ENCODE results near the gene COA5.

The COA5 gene

DNA sequence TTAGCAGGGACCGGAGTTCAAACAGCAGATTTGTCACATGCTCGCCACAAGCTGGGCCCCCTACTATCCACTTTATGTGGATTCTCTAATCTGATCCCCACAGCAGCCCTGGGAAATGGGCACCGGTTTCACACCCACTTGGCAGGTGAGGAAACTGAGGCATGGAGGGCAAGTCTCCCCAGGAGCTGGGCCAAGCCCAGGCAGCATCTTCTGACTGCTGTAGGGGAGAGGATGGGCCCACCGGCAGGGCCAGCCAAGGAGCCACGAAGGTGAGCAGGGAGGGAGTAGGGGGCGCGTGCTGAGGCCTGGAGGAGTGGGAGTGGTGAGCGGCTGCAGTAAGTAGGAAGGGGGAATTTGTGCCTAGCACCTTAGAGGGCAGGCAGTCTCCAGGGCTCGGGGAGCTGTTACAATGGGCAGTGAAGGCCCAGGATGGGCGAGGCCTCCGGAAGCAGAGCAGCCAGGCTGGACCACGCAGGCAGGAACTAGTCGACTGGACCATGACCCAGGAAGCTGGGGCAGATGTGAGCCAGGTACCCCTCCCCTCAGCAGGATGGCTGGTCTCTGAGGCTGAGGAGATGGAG, 37.1 kb downstream of the COA5 start:
- no peak for DNase-seq

DNA sequence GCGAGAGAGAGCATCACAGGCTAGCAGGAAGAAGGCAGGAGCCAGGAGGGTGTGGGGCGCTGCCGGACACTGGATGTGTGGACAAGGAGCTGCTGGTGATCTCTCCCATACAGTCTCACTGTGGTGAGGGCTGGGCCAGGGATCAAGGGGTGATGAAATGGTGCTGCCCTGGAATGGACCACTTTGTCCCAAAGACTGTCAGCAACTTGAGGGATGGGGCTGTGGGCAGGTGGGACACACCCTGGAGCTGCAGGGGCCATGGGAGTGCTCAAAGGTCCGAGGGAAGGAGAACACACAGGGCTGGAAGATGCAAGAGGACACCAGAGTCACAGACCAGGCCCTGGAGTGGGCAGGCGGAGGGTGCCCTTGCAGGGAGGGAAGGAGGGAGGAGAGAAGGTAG, 38.0 kb downstream of the COA5 start:
- no peak for DNase-seq

DNA sequence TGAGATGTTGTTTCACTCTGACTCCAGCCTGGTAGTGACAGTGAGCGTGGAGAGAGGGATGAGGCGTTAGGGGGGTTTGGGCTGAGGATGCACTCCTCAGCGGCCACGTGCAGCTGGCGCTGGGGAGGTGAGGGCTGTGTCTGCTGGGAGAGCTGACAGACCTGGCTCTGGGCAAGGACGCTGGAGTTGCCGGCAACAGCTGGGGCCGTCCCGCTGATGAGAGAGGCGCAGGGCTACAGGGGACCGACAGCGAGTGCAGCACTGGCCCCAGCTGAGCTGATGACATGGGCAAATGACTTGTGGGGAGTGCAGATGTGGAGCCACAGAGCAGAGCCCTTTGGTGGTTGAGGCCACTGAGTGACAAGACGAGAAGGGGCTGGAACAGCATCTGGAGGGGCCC, 38.4 kb downstream of the COA5 start:
- DNase-seq: no peak

DNA sequence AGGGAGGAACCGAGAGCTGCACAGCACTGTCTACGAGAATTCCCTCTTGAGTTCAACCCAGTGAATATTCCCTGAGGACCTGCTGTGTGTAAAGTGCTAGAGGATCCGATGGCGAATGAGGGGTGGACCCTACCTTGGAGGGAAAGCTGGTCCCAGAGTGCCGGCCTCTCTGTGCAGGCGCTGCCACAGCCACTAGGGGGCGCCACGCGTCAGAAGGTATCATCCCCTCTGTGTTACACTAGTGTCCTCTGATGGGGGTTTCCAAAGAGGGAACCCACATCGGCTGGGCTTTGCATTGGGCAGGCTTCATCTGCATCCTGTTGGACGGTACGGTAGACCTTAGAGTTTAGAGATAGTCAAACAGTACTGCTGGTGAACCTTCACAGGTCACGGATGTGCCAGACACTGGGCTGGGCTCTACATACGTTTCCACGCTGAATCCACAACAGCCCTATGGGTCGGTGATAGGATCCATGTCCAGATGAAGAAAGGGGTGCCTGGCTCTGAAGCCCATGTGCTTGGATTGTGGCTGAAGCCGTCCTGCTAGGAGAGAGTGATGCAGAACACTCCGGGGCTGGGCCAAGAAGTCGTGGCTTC, 39.0 kb downstream of the COA5 start:
- no peak for DNase-seq

DNA sequence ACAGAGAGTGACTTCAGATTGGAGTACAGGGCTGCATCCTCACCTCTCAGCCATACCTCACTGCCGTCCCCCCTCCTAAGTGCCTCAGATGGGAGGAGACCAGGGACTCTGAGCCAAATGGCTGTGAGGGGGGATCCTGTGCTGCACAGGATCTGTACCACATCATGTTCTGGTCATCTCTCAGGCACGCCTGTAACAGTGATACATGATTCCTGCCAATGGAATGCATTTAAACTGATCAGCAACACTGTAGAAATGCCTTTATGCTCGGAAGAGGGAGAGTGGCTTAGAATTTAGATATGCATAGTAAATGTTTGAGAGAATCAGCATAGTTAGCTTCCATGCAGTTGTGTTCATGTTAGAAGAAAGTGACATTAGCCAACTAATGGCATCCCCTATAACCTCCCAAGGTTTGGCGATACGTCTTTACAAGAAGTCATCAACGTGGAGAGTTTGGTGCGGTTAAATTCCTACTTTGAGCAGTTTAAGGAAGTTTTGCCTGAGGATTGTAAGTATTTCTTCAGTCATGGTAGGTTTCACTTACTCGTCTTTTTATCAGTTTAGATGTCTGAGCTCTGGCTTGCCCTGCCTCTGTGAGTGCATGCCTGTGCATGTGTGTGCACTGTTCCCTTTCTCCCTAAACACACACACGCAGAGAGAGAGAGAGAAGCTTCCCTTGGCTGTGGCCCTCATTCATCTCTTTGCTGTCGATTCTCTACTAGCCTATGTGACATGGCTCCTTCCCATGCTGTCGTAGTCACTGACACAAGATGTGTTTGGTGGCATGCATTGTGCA, 40.0 kb downstream of the COA5 start:
- no peak for DNase-seq

DNA sequence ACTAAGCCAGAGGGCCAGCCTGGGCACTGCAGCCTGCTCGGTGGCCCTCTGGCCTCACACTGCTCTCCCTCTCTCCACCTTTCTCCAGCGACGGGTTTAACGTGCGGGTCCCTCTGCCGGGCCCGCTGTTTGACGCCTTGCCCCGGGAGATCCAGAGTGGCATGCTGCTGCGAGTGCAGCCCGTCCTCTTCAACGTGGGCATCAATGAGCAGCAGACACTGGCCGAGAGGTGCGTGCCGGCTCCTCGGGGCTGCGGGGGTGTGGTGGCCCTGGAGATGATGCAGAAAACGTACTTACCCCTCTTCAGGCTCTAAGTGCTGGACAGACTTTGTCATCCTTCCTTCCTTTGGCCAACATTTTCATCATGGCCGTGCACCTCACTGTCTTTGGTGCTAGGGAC, 42.4 kb downstream of the COA5 start:
- no peak for DNase-seq

DNA sequence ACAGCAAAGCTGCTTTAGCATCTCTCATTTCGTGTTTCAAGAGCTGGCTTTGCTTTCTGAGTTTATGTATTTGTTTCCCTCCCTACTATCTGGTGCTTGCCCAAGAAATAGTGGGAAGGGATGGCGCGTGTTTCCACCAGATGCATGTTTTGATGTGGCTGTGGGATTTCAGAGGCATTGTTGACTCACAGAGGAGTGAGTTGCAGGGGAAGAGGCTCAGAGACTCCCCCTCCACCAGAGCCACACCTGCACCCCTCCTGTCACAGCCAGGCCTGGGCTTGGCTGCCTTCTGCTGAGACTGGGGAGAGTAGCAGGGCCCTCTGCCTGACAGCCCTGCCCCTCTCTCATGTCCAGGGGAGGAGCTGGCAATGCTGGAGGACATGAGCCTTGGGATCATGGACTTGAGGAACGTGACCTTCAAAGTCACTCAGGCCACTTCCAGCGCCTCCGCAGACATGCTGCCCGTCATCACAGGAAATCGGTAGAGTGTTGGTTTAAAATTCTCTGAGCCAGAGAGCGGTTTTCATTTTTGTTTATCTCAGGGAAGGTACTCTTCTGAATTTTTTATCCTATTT, 42.9 kb downstream of the COA5 start:
- no peak for DNase-seq

DNA sequence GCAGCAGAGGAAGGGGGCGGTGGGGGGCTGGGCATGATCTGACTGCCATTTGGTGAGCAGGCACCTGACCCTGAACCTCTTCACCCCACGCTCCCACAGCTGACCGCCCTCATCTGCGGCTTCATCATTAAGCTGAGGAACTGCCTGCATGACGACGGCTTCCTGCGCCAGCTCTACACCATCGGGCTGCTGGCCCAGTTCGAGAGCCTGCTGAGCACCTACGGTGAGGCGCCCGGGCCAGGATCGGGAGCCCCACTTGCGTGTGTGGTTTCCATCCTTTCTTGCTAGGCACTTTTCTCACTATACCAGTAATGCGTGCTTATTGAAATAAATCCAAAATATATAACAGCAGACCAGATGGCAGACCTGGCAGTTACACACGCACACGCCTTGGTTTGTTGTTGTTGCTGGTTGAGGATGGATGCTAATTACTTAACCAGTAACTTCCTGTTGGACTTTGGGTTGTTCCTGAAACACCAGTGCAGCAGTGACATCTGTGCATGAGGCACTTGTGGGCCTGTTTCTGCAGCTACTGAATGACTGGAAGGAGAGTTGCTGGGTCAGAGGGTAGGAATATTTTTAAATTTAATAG, 43.7 kb downstream of the COA5 start:
- DNase-seq: no peak

DNA sequence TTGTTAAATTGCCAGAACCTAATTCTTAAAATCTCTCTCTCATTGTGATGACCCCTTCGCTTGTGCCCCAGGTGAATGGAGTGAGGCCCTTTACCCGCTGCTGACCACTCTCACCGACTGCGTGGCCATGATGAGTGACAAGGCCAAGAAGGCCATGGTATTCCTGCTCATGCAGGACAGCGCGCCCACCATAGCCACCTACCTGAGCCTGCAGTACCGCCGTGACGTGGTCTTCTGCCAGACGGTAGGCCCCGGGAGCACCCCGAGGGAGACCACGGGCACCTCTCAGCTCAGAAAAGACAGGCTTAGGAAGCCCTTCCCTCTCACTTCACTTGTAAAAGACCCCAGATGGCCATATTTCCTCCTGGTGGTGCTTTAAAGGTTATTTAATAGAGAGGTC, 44.9 kb downstream of the COA5 start:
- DNase-seq: no peak

DNA sequence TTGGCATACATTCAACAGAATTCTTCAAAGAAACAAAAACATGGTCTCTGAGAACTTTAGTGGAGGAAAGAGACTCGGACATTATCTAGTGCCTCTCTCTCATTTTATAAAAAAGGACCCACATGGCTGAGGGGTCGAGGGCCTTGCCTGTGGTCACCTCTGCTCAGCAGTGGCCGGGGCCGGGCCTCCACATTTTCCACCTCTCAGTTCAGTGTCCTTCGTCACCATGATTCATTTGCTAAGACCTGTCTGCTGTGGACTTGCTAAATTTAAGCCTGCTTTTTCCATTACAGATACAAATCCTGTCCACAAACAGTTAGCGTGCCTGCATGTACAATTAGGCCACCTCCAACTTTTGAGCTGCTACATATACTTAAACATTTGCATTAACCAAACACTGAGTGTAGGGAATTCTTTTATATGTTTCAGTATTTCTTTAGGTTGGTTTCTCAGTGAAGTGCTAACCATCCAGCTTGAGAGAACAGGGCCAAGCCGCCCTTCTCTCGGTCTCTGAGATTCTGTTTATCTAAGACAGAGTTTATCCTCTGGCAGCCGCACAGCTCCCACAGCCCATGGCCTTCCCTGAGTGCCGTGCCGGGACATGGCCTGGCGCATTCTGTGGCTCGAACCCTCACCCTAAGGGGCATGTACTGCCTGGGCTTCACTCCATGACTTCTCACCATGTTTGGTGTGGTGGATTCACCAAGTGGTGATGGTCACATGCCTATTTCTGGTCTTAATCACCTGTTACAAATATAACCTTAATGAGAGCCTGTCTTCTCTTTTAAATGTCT, 46.2 kb downstream of the COA5 start:
- DNase-seq: no peak

DNA sequence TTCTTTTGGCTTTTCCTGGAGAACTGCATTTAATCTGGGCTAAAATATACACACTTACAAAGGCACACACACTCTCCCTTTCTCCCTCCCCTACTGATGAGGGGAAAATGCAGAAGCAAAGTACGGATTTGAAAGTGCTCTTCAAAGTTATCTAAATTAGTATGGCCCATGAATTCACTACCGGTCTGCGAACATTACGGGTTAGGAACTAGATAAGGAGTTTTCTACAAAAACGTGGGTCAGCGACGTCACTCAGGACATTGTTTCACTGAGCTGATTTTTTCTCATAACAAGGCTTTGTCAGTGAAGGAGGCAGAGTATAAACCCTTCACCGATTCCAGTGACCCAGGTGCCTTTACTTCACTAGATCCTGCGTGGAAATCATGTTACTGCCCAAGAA, 47.3 kb downstream of the COA5 start:
- DNase-seq: no peak

DNA sequence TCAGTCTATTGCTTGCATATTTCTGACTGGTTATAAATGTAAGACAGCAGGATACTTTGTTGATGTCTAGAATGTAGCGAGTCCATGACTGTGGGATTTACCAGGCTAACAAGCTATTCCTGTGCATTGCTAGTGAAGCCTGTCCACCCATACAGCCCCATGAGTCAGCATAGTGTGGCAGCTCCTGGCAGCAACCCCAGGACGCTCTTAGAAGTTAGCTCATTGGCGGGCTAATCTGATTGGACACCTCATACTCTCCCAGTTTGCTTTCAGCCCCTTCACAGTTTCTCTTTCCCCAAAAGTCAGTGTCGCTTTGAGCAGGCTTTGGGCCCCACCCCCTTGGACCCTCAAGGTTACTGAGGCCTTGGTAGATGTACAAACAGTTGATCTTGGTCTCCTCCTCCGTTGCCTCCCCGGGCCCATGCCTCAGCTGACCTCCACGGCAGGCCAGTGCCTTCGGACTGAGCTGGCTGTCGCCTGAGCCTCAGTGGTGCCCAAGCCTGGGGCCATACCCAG, 48.0 kb downstream of the COA5 start:
- DNase-seq: no peak

DNA sequence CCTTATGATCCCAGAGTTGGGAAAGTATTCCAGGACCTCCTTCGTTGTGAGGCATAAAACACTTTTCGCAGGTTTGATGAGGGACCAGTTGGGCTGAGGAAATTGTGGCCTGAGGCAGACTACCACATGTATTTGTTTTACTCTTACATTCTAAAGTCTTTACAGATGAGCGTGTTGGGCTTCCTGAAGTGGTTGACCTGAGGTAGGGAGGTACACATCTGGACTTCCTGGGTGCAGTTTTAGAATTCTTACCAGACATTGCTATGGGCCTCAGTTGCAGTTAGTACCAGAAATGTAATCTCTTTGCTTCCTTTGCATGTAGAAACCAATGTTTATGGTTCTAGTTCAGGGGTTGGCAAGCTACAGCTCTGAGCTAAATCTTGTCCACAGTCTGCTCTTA, 48.7 kb downstream of the COA5 start:
- DNase-seq: no peak

DNA sequence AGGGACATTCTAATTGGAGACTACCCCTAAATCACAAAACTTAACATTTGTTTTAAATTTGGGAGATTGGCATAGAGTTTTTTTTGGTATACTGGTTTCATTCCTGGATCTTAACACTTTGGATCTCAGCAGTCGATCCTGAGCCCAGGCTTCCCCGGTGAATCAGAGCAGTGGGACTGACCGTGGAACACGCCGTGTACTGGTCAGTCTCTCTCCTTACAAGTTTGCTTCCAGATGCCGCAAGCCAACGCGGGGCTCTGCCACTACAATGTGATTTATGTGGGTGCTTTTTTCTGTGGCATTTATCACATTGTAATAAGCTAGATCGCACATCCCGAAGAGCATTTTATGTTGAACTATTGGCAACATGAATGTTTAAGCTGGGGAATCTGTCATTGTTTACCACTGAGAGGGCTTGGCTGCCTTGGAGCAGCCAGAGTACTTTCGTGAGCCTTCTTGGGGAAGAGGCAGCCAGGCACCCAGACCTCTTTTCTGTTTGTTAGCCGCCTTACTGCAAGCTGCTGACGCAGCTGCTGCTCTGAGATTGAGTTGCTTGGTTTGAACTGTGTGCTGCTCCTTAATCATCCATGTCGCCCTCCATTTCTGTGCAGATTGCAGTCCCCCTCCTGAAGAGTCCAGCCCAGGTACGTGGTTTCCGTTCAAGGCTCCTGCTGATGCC, 49.3 kb downstream of the COA5 start:
- no peak for DNase-seq

DNA sequence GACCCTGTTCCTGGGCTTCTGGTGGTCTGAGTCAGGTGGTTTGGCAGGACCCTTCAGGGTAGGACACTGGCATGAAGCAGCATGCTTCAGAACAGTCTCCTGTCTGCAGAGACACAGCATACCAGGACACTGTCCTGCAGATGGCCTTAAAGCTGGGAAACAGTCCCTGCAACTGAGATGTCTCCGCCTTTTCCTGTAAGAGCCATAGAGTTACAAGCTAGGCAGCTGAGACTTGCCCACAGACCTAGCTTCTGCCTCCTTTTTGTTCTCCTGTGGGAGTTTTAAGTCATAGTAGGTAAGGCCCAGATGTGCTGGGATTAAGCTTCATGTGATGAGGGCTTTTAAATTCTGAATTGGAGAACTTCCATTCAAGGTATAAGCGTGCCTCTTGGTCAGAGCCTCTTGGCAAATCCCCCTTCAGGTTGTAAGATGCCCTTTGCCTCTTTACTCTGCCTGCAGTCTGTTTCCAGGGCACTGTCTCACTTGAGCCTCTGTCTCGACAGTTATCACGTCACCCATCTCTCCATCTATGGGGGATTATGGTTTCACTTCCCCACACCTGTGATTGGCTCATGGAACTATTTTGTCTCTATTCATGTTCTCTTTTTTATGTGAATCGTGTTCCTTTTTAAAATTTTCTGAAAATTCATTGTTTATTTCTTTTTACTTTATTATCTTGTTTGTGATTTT, 51.8 kb downstream of the COA5 start:
- DNase-seq: no peak

DNA sequence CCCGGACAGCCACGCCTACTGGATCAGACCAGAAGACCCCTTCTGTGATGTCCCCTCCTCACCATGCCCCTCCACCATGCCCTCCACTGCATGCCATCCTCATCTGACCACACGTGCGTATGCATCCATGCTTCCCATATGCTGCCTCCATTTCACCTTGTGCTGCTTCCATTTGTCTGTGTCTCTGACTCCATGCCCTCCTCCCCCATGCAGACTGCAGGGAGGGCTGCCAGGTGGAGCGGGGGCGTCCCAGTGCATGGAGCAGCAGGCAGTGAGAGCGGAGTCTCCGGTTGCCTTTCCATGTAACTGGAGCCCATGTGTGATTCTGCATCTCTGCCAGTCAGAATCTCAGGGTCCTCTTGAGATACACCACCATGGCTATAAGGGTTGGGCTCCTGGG, 52.6 kb downstream of the COA5 start:
- no peak for DNase-seq

DNA sequence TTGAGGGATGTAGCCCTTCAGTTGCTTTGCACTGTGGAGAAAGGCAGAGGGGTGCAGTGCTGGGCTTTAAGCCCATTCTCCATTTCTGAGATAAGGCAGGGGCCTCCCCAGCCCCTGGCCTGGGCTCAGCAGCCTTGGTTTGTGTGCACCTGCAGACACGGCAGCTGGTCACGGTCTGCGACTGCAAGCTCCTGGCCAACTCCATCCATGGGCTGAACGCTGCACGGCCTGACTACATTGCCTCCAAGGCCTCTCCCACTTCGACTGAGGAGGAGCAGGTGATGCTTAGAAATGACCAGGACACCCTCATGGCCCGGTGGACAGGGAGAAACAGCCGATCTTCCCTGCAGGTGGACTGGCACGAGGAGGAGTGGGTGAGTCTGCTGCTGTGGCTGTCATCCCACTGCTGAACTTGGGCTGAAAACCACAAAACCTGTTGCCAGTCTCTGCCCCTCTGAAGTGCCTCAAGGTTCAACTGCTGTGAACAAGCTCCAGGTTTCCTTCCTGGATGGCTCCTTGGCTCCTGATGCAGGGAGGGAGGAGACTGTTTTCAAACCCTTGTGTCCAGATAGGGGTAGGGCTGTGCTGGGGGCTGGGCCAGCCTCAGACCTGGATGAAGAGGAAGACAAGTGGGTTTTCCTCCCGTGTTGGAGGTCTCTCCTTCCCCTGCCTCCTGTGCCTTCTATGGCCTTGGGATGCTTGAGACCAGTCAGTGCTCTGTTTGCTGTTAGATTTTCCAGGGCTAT, 54.0 kb downstream of the COA5 start:
- DNase-seq: no peak

DNA sequence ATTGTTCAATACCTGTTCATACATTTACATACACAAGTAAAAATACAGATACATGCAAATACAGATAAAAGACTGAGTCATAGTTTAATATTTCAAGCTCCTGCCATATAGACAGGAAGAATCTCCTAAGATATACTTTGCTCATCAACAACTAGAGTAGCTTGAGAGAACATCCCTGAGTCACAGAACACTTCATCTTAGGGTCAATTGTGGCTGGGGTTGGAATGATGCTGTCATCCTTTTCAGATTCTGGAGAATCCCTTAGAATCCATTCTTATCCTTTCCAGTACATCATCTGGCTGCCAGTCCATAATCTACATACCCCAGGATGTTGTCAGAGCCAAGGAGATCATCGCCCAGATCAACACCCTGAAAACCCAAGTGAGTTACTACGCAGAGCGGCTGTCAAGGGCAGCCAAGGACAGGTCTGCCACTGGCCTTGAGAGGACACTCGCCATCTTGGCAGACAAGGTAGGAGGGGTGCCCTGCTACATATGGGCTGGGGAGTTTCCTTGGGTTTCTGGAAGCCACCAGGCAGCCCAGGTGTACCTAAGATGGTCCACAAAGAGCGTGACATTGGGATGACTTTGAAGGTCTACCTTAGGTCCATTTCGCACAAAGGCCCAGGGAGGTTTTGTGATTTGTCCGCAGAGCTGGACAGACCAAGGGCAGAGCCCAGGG, 55.7 kb downstream of the COA5 start:
- no peak for DNase-seq

DNA sequence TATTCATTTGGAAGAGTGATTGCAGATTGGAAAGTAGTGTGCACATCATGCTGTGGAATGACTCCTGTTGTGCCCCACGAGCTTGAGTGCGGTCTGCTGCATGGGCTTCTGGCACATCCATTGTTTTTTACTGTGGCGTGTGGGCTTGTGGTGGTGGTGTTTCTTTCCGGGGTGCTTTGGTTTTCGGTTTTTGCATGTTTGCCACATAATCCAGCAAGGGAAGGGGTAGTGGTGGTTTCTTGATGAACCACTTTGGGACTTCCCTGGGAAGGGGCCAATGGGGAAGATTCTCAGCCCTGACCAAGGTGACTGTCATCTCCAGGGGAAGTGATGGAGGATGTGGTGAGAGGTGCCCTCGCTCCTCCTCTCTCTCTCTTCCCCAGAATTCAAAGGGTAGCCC, 57.0 kb downstream of the COA5 start:
- no peak for DNase-seq

DNA sequence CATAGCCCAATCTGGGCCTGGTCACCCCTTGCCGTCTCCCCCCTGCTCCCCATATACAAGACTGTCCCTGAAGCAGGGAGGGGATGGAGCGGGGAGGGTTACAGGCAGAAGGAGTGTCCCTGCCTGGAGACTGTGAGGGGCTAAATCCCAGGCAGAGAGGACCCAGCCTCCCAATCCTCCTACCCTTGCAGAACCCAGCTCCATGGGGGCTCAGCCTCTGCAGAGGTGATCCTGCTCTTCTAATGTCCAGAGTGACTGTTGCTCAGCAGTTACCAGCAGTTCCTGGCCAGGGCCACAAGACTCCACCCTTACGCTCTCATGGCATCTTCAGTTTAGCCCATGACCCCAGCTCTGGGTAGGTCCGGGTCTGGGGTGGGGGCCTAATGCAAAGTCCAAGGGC, 58.1 kb downstream of the COA5 start:
- DNase-seq: no peak
